PC-3 (cell line): Measurements from ENCODE around the gene IGSF23.

Experiments
- EZH2 ChIP-seq: fragments of 300-600 bp; sonication (generic); IDR thresholded peaks from one replicate; pipeline ENCODE4 v1.6.1; 2017; ENCODE audit warnings: antibody characterized with exemption, mild to moderate bottlenecking, low read length; ENCODE audit not compliant: unreplicated experiment
- EZH2phosphoT487 ChIP-seq: fragments of 300-600 bp; sonication (generic); IDR thresholded peaks from 2 replicates; pipeline ENCODE4 v1.6.1; 2018; ENCODE audit warnings: mild to moderate bottlenecking, antibody characterized with exemption, low read length, borderline replicate concordance
- TF ChIP-seq, protein P1 (sequence below): fragments of 300-600 bp; sonication (generic); conservative IDR thresholded peaks from 2 replicates; pipeline ENCODE4 v1.5.1; 2017; ENCODE audit warnings: antibody characterized with exemption, low read depth, mild to moderate bottlenecking, low read length

DNA sequence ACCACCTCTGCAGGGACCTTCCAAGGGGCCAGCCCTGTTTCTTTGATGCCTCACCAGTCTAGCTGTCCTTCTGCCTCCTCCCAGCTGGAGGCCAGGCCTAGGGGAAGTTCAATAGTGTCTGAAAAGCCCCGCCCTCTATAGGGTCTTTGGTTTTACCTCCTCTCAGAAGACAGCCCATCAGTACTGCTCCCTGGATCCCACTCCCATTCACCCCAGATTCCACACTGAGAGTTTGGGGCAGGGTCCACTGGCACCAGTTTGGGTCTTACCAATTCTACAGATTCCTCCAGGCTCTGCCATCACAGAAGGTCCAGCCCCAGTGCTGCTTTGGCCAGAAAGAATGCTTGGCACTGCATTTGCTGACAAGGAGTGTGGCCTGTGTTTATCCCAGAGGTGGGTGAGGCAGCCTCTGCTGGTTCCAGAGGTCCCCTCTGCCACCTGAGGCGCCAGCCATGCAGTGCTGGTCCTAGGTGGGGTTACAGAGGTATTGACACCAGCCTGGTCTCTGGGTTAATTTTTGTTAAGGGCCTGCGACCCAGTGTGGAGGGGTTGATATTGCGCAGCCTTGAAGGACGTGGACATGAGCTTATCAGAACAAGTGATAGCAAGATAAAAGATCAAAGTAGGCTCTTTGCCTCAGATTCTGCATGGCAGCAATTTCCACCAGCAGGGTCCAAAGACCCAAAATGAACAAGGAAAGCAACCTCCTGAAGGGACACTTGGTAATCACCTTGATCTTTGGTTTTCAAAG, 41.4 kb upstream of the IGSF23 start:
- TF ChIP-seq, protein P1, sequence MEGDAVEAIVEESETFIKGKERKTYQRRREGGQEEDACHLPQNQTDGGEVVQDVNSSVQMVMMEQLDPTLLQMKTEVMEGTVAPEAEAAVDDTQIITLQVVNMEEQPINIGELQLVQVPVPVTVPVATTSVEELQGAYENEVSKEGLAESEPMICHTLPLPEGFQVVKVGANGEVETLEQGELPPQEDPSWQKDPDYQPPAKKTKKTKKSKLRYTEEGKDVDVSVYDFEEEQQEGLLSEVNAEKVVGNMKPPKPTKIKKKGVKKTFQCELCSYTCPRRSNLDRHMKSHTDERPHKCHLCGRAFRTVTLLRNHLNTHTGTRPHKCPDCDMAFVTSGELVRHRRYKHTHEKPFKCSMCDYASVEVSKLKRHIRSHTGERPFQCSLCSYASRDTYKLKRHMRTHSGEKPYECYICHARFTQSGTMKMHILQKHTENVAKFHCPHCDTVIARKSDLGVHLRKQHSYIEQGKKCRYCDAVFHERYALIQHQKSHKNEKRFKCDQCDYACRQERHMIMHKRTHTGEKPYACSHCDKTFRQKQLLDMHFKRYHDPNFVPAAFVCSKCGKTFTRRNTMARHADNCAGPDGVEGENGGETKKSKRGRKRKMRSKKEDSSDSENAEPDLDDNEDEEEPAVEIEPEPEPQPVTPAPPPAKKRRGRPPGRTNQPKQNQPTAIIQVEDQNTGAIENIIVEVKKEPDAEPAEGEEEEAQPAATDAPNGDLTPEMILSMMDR: no peak
- TF ChIP-seq EZH2 (no peak), EZH2phosphoT487 (no peak)
